Cerebellar cortex (tissue), 1 donor: ENCODE data around the gene RIBC2.

Experiments used
- DNase-seq: peaks from one replicate; pipeline ENCODE4 v3.0.0-alpha.2; 2015; ENCODE audit warnings: low spot score

RIBC2 gene

GRCh38 chr22:45473626-45474237 is 60.2 kb downstream of the RIBC2 start:
- DNase-seq = no peak

GRCh38 chr22:45475063-45475747 is 61.7 kb downstream of the RIBC2 start:
- no peak for DNase-seq

GRCh38 chr22:45475851-45476514 is 62.5 kb downstream of the RIBC2 start:
- DNase-seq = no peak

- no peak for DNase-seq
Observed at GRCh38 chr22:45476814-45477213, 63.3 kb downstream of the RIBC2 start.

- DNase-seq = no peak
Observed at GRCh38 chr22:45477366-45478107, 64.0 kb downstream of the RIBC2 start.

- no peak for DNase-seq
Observed at GRCh38 chr22:45478108-45478771, 64.7 kb downstream of the RIBC2 start.

- no peak for DNase-seq
Observed at GRCh38 chr22:45480717-45481116, 67.2 kb downstream of the RIBC2 start.

- no peak for DNase-seq
Observed at GRCh38 chr22:45481661-45482060, 68.2 kb downstream of the RIBC2 start.
